Measurements from ENCODE around the gene SLC1A4.

- TF ChIP-seq CTCF (IDR thresholded peaks at IDR 0.05): no peak
- TF ChIP-seq POLR2AphosphoS5 (IDR thresholded peaks at IDR 0.05): no peak
Measured at GRCh38 chr2:65043001-65043400, 53.8 kb downstream of the SLC1A4 start.

All from breast epithelium (tissue), 3 donors.